AML-193 (cell line): ENCODE results near the gene KCNT2.
"Not testable (repeated sequence)": the region's sequence is repeated elsewhere in the genome, so short reads cannot be mapped to it uniquely, and the experiment has no call there.

Experiments used
- DNase-seq, 2 experiments: peaks; one replicate each; lab custom pipeline; 2025; lab: John Stamatoyannopoulos, UW

The KCNT2 gene

DNA sequence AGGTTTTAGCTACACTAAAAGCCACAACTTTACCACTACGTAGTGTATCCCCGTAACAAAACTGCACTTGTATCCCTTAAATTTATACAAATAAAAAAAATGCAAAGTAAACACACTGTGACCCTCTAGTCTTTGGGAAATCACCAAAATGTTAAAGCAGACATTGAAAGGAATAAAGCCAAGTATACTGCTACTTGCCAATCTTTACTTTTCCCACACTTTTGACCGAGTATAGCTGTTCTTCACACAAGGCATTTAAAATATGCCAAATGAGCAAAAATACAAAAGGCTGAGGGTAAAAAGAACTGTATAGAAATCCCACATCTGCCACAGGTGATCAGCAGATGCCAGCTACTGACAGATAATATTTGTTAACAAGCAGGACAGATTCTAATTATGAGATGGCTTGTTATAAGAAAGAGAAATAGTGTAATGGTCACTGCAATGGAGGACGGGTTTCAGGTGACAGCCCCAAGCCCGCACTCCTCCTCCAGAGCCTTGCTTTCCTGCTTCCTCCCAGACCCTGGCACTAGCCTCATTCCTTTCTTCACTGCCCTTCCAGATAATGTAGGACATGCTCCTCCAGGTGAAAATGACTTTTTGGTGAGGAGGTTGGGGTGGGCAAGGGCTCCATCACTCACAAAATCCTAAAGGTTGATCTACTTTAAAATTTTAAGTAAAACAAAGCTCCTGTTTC, 18.1 kb downstream of the KCNT2 start:
- DNase-seq: no peak

DNA sequence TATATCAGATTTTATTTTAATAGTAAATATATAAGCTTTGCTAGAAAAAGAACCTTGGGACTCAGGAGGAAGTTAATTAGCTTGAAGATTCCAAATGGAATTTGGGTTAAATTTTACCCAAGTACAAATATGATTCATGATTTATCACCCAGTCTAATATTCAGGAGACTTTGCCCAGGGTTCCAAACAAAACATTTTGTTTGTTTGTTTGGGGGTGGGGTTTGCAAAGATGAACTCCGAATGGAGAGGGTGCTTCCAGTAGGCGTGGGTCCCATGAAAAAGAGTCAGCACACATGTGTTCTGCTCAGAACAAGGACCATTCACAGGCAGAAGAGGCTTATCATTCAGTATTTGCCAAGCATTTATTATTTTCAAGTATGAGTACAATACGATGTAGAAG, 23.5 kb downstream of the KCNT2 start:
- no peak for DNase-seq

DNA sequence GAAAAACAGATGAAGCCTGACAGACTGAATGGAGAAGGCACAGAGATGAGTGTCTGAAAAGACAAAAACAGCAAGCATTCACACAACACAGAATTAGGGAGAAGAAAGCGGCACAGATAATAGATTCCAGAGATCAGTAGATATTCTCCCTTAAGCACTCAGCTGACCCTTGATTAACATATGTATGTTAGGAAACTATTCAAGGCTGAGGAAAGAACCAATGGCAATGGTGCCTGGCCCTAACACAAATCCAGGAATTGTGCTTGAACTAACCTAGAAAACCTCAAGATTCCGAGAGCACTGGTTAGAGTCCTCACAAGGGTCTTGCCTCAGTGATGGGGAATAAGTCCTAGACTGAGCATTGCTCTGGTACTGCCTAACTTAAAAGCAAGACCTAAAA, 30.9 kb downstream of the KCNT2 start:
- DNase-seq: no peak

DNA sequence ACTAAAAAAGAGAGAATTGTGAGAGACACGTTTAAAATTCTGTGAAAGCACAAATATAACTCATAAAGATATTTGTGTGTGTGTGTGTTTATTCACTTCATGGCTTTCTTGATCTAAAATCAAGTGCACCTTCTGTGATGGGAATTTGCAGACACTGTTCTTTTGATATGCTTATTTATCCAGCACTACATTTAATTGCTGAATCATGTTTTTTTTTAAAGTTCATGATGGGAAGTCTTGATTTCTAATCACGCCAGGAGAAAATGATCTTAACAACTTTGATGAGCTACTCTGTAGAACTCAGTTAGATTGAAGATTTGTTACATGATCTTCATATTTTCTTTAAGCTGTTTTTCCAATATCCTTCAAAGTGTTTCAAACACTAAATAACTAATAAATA, 35.0 kb downstream of the KCNT2 start:
- DNase-seq: no peak

DNA sequence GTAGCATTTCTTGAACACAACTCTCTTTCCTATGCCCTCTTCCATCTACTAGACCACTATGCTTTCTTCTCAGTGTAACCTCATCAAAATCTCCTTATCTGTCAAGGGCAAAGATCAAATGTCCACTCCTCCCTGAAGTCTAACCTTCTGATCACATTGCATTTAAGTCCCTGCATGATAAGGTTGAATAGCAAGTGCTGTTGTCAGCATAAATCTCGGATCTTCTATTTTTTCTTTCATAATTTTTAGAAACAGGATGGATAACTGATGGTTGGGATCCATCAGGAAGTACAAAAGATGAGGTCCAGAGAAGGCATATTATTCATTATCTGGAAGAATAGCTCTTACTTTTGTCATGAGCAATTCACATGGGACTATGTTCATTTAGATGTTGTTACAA, 41.0 kb downstream of the KCNT2 start:
- no peak for DNase-seq

DNA sequence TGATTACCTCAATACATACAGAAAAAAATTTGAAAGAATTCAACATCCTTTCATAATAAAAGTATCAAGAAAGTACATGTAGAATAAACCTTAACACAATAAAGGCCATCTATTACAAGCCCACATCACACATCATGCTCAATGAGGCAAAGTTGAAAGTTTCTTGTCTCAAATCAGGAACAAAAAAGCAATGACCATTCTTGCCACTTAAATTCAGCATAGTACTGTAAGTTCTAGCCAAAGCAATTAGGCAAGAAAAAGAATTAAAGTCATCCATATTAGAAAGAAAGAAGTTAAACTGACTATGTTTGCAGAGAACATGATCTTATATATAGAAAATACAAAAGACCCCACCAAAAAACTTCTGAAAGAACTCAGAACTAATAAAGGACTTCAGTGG, 44.5 kb downstream of the KCNT2 start:
- no peak for DNase-seq

DNA sequence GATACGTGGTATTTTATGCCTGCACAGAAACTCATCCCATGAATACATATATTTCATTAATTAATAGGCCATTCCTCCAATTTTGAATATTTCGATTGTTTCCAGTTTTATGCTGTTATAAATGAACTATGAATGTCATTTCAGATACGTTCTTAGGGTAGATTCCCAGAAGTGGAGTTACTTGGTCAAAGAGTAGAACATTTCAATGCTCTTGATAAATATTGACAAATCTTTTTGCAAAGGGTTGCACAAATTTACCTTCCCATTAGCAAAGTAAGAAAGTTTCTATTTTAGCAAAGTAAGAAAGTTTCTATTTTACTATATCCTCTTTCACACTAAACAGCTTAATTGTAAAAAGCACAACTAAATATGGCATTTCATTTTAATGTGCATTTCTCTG, 48.9 kb downstream of the KCNT2 start:
- no peak for DNase-seq

DNA sequence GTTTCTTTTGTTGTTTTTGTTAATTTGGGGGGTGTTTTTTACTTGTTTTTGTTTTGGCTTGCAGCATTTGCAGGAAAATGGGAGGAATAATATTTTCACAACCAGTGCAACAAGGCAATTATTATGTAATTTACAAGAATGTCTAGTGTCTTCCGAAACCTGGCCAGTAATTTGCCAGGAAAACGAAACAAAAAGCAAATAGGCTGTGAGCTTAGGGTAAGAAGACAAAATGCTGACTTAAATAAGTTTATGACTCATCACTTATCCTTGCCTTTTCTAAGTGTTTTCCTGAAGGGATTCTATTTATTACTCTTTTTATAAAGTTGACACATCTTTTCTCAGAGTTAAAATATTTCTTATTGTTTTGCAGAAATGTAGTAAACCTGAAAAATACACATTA, 49.8 kb downstream of the KCNT2 start:
- no peak for DNase-seq

DNA sequence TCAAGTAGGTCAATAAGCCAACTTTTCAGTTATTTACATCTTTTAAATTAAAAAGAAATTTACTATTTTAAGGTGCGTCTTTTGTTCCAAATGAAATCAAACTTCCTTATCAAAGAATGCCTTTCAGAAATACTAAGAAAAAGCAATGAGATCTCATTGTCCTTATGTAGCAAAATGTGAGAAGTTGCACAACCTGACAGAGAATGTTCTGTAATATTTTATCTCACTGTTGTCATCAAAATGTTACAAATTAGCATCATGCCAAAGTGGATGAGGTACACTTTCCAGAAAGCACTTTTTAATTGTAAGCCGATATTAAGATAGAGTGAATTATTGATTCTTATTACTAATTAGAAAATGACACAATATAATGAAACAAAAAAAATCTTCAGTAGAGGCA, 50.4 kb downstream of the KCNT2 start:
- no peak for DNase-seq

DNA sequence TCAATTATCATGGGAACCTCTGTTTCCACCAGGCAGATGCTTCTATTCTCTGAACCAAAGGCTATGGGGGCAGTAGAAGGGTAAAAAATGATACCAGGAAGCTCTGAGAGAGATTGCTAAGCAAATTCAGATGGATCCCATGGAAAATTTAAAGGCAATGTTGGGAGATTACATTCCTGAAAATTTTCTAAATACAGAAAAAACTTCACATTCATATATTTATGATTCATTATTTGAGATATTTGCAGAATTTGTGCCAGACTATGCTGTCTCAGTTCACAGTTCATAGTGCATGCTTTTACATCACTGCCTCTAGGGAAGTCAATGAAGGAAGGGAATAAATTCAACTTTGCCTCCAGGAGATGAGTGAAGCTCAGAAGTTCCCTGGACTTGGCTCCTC, 57.5 kb downstream of the KCNT2 start:
- no peak for DNase-seq

DNA sequence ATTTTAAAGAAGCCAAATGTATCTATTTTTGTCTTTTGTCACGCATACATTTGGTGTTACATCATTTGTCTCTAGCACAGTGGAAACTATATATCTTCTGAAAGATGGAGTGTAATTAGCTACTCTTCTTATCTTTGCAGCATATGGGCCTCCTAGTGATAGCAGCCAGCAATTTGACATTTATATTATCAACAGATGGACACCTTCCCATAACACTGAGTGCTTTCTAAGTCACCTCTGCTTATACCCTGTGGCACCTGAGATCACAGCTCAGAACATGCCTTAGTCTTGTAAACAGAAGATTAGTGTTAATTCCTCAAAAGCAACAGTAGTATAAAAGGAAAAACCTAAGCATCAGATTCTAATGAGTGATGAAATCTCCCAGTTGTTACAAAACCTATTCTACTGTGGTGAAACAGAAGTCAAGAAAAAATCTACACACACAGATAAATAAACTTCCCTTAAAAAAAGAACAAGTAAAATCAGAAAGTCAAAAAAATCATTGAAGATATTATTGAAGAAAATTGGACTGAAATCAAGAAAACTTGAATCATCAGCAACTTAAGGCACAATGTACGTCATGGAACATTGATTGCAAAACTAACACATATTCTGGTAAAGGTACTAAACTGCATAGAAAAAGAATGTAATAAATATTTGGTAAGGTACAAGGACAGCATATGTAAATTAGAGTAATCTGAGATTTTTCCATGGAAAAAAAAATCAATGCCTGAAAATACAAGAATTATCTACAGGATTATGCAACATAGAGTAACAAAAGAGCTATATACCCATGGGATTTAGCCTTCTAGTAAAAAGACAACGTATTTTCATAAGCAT, 61.7 kb downstream of the KCNT2 start:
- peak; percentile 6 to 13 for DNase-seq

DNA sequence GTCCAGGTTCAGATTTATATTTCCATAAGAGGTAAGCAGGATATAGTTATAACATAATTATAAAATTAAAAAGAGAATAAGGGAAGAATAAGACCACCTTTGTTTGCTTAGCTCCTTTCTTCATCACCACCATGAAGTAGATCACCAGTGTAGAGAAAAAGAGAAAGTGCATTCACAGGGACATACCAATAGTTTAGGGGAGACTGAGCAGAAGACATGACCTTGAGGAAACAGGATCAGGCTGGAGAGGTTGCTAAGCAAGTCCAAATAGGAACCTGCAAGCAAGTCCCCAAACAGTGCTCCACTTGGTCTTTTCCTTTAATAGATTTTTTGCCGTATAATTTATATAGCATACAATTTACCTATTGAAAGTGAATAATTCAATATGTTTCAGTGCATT, 63.0 kb downstream of the KCNT2 start:
- DNase-seq: no peak

DNA sequence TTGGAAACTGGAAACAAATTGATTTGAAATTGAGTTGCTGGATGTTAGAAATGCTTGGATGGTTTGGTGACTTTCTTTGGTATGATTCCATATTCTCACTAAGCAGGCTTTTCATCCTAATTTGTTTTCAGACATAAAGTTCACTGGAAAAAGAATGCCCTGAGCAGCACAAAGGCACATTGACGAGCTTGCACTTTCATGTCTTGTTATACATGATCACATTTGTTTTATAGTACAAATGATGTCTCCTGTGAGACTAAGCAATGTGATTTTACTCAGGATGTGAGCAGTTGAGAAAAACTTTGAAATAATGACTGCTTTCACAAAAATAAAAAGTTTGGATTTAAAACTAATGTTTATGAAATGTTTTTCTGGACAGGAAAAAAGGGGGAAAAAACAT, 63.6 kb downstream of the KCNT2 start:
- no peak for DNase-seq

DNA sequence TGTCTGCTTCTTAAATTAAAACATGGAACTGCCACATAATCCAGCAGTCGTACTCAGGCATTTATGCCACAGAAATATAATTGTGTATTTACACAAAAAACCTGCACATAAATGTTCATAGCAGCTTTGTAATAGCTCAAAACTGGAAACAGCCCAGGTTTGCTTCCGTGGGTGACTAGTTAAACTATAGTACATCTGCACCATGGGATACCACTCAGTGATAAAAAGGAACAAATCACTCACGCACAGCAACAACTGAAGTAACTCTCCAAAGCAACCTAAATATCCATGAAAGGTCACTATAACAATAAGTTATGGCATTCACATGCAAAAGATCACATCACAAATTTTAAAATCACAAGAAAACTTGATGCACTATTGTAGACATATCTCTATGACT, 64.4 kb downstream of the KCNT2 start:
- no peak for DNase-seq

DNA sequence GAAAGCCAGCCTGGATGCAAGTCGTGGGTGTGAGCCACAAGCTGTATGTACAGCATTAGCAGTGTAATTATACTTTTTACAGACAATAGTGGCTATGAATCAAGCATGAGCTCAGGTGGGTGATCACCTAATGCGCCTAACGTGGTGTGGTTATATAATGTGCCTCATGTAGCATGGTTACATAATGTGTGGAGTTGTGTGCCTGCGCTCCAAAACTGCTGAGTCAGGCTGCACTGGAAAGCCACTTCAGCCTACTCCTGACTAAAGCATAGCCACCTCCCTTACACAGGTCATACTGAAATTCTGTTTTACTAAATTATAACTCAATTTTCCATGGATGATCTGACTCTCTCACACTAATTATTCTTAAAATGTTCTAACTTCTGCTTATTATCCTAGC, 69.8 kb downstream of the KCNT2 start:
- DNase-seq: no peak

DNA sequence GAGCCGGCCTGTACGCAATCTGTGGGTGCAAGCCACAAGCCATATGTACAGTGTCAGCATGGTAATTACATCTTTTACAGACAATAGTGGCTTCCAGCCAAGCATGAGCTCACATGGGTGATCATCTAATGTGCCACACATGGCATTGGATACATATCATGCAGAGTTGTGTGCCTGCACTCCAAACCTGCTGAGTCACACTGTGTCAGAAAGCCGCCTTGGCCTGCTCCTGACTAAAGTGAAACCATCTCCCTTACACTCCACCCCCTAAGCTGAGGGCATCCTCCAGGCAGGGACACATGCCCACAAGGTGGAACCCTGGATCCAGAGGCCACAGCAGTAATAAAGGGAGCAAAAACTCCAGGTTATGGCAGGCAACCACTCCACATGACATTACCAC, 72.5 kb downstream of the KCNT2 start:
- no peak for DNase-seq

DNA sequence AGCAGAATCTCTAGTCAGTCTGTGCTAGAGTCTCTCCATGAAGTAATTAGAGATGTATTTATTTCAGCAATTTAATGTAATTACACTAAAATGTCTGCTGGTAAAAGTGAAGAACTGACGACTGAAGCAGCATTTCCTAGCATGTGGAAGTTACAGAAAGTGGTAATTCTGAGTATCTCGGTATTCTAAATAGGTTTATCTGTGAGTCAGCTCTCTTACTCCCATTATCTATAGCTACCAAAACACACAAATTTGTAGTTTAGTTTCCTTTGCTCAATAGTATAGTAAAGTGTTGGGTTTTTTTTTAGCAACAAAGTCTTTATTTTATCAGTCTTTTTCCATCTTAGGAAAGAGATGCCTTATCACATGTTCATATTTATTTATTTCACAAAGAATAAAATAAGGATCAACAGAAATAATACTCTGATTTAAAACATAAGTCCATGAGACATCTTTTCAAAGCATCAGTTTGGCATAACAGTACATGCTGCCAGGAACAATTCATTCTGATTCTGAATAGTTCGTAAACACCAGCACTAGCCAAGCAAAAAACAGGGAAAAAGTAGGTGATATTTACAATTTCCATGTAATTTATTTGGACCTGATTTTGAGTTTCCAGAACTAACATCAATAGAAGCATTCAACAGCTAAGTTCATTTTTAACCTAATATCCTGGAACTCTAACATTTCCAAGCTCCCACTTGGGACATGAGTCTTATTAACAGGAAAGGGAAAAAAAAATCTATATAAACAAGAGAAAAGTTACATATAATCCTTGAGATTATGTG, 76.3 kb downstream of the KCNT2 start:
- no peak for DNase-seq

DNA sequence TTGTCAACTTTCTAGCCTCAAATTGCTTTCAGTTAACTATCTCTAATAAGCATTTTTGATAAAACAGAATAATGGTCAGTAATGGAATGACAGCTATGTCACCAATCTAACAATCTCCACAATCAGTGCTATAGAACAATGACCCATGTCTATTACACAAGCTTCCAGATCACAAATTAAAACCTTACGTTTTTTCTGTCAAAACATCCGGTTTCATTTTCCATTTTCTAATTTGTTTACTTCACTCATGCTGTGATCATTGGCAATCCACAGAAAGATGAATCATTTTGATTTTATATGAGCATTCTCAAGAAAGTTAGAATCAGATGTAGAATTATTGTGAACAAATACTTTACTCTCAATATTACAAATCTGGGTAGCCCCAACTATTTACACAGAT, 80.3 kb downstream of the KCNT2 start:
- no peak for DNase-seq

DNA sequence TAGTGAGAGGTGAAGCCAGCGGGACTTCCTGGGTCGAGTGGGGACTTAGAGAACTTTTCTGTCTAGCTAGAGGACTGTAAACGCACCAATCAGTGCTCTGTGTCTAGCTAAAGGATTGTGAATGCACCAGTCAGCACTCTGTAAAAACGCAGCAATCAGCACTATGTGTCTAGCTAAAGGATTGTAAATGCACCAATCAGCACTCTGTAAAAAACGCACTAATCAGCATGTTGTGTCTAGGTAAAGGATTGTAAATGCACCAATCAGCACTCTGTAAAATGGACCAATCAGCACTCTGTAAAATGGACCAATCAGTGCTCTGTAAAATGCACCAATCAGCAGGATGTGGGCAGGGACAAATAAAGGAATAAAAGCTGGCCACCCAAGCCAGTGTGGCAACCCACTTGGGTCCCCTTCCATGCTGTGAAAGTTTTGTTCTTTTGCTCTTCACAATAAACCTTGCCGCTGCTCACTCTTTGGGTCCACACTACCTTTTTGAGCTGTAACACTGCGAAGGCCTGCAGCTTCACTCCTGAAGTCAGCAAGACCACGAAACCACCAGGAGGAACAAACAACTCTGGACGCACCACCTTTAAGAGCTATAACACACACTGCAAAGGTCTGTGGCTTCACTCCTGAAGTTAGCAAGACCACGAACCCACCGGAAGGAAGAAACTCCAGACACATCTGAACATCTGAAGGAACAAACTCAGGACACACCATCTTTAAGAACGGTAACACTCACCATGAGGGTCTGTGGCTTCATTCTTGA, 85.5 kb downstream of the KCNT2 start:
- not testable (repeated sequence) for DNase-seq

DNA sequence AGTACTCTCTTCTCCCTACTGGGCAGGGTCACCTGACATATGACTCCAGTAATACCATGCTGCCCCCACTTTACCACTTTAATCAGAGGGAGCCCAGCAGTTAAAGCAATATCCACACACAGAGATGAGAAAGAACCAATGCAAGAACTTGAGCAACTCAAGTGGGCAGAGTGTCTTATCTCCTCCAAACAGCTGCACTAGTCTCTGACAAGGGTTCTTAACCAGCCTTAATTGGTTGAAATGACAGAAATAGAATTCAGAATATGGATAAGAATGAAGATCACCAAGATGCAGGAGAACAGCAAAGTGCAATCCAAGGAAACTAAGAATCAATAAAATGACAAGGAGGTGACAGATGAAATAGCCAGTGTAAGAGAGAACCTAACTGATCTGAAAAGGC, 91.0 kb downstream of the KCNT2 start:
- DNase-seq: no peak

DNA sequence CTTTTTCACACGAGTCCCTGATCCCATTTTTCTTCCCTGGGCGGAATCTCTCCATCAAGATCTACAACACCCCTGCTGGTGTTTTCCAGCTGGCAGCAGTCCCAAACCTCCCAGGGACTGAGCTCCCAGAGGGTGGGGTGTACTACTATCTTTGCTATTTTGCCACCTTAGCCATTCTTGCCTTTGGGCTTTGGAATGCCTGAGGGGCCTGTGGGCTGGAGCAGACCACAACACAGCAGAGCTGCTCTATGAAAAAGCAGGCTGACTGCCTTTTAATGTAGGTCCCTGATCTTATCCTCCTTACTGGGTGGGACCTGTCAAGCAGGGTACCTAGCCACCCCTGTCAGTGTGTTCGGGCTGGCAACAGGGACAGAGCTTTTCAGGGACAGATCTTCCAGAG, 91.9 kb downstream of the KCNT2 start:
- no peak for DNase-seq

DNA sequence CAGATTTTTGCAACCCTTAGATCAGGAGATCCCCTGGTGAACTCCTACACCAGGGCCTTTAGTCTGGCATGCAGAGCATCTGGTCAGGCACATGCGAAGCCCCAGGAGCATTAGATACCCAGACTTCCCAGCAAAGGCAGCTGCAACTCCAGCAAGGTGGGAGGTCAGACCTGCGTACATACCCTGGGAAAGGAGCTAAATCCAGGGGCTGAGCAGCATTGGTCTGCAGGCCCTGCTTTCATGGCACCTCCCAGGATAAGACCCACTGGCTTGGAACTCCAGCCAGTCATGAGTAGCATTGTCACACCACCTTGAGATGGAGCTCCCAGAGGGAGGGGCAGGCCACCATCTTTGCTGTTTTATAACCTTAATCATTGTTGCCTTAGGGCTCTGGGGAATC, 92.3 kb downstream of the KCNT2 start:
- no peak for DNase-seq
